GM21381 (cell line): ENCODE results near the gene SUB1.

ENCODE experiments used
- ATAC-seq: cut with Tn5 transposase; IDR thresholded peaks from one replicate; pipeline ENCODE4 v1.9.1; 2021; ENCODE audit warnings: mild to moderate bottlenecking, moderate library complexity; ENCODE audit not compliant: unreplicated experiment

Gene SUB1

GRCh38 chr5:32642276-32643002 is 57.1 kb downstream of the SUB1 start:
- ATAC-seq, result no peak

- no peak for ATAC-seq
Measured at GRCh38 chr5:32645246-32645645, 59.9 kb downstream of the SUB1 start.

GRCh38 chr5:32646061-32646969 is 61.0 kb downstream of the SUB1 start:
- no peak for ATAC-seq

- no peak for ATAC-seq
Measured at GRCh38 chr5:32651088-32651487, 65.7 kb downstream of the SUB1 start.

GRCh38 chr5:32651638-32652037 is 66.3 kb downstream of the SUB1 start:
- no peak for ATAC-seq
